ENCODE data around the gene SDCCAG8. TPM values are rescaled to one million over a fixed set of nuclear protein-coding genes. Genes with fewer than 3 reads are reported as not detected.

SDCCAG8 gene
- total and polyA plus RNA-seq, 2 experiments from 2014 or later = 28.0 to 66.7 TPM

GRCh38 chr1:243348331-243348730 is 92.5 kb downstream of the SDCCAG8 start:
- Histone ChIP-seq H2AFZ (no peak overlapping the region), H3K27me3 (ENCODE audit: insufficient read depth) (no peaks in the 10 kb centered on the region), H3K4me2 (no peak overlapping the region), H3K9me2 (ENCODE audit: insufficient read depth) (no peaks in the 10 kb centered on the region), H3K27ac (ENCODE audit: low read depth) (no peak overlapping the region), H3K4me1 (ENCODE audit: insufficient read depth) (no peaks in the 10 kb centered on the region), H3F3A (replicated peaks; ENCODE audit: low read depth) (no peaks in the 10 kb centered on the region), H3K36me3 (ENCODE audit: insufficient read depth) (no peaks in the 10 kb centered on the region), H4K20me1 (replicated peaks; ENCODE audit: insufficient read depth) (no peaks in the 10 kb centered on the region), H3K4me3 (no peak overlapping the region), H3K79me2 (replicated peaks; ENCODE audit: insufficient read depth) (no peaks in the 10 kb centered on the region)
- Mint-ChIP-seq H3K27ac (no peak overlapping the region), H3K9me3 (no peaks in the 10 kb centered on the region), H3K27me3 (ENCODE audit: insufficient read depth, low read depth, poor library complexity) (peaks cover 2% of the 10 kb centered on the region), H3K4me3 (no peak overlapping the region), H3K36me3 (ENCODE audit: low read depth) (no peaks in the 10 kb centered on the region), H3K4me1 (peaks cover 3% of the 10 kb centered on the region; the same call in 2 of the 3 replicates)
- ATAC-seq = no peak
- no peak for TF ChIP-seq NANOG (IDR thresholded peaks at IDR 0.05; ENCODE audit: borderline replicate concordance)
- TF ChIP-seq EZH2 (IDR thresholded peaks at IDR 0.05; ENCODE audit: low read depth, unreplicated experiment) = no peak
- no peak for TF ChIP-seq REST (IDR thresholded peaks at IDR 0.05; ENCODE audit: unreplicated experiment)
- no peak for TF ChIP-seq ZNF331 (CRISPR knock-in tag; IDR thresholded peaks at IDR 0.05; ENCODE audit: low read depth)
- no peak for TF ChIP-seq ZNF462 (CRISPR knock-in tag; IDR thresholded peaks at IDR 0.05)
- TF ChIP-seq EZH2phosphoT487 (IDR thresholded peaks at IDR 0.05; ENCODE audit: unreplicated experiment) = no peak
- TF ChIP-seq ETS1 (IDR thresholded peaks at IDR 0.05) = no peak
- TF ChIP-seq JUNB (IDR thresholded peaks at IDR 0.05; ENCODE audit: unreplicated experiment) = no peak
- TF ChIP-seq STAT1 (IDR thresholded peaks at IDR 0.05; ENCODE audit: unreplicated experiment) = no peak
- DNase-seq (ENCODE audit: low spot score) = no peak

All from GM23338 (cell line).